Fibroblast of upper back skin (primary cell): ENCODE results near the gene GAS7.
"Not testable (repeated sequence)": the region's sequence is repeated elsewhere in the genome, so short reads cannot be mapped to it uniquely, and the experiment has no call there.

Source experiments
- DNase-seq: peaks from one replicate; pipeline ENCODE4 v3.0.0-alpha.2; 2013

Gene GAS7

GRCh38 chr17:10010752-10011151 lies 187.7 kb downstream of the GAS7 start:
- no peak for DNase-seq

DNA sequence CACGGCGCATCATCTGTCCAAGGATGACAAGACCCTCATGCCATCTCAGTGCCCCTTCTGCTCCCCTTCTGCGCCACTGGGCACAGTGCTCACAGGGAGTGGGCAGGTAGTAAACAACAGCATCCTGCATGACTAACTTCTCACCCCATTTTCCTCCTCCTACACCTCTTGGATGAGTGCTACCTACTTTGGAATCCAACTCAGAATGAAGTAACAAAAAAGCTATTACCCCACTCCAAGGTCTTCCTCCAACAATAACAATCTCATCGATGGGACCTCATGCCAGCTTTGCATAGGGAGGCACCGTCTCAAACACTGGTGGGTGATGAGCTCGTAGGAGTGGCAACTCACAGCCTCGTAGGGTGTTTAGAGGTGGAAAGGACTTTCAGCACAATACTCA lies 194.7 kb downstream of the GAS7 start:
- DNase-seq: no peak

GRCh38 chr17:10002567-10003360 lies 195.6 kb downstream of the GAS7 start:
- not testable (repeated sequence) for DNase-seq

DNA sequence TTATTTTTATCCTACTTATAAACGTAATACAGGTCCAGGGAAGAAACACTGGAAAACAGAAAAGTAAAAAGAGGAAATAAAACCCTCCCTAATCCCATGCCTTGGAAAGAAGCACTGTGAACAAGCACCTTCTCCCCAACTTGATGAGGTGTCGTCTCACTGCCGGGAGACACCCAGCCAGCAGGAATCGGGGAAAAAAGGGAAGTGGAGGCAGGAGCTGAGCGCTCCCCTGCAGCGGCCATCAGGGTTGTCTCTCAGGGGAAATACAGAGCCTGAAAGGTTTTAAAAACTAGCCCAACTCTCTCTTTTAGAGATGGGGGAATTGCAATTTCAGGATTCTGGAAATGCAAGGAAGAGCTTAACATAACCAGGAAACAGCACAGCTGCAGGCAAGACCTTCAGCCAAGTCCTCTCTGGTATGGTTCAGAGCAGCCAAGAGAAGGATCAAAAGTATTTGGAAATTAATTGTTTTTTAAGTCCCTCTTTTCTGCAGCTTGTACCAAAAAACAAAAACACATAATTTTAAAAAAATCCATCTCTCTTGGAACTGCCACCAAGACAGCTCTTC lies 197.0 kb downstream of the GAS7 start:
- DNase-seq: no peak

GRCh38 chr17:9999919-10000695 lies 198.3 kb downstream of the GAS7 start:
- DNase-seq: no peak

- no peak for DNase-seq
Observed at GRCh38 chr17:9998060-9998459, 200.3 kb downstream of the GAS7 start.

- DNase-seq: no peak
Observed at GRCh38 chr17:9994761-9995160, 203.6 kb downstream of the GAS7 start.

DNA sequence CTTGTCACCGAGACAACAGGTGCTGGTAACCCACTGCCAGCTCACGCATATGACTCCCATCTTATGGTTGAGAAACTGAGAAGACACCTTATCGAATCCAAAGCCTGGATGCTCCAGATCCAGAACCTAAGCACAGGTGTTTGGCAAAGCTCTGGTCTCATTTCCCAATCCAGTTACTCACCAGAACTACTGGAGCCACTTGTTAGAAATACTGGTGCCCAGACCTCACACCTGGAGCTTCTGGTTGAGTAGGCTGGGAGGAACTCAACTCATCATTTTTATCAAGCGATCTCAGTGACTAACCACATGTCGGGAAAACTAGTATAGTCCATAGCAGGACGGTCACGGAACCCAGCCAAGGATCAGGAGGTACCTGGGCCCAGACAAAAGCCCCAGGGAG lies 206.6 kb downstream of the GAS7 start:
- DNase-seq: no peak

DNA sequence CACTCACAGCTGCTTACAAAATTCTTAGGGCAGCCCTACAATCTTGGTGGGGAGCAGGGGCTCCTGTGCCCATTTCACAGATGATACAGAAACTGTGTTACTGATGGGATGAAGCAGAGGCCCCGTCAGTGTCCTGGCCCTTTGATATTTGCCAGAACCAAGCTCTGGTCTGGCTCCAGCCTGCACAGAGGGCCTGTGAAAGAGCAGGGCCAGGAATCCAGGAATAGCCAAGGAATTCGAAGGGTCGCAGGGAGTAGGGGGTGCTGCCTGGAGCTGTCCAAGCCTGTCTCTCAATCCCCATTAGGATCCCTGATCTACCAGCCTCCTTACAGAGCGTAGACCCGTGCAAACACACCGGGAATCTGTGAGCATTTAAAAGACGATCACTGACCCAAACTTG lies 207.1 kb downstream of the GAS7 start:
- DNase-seq: no peak

DNA sequence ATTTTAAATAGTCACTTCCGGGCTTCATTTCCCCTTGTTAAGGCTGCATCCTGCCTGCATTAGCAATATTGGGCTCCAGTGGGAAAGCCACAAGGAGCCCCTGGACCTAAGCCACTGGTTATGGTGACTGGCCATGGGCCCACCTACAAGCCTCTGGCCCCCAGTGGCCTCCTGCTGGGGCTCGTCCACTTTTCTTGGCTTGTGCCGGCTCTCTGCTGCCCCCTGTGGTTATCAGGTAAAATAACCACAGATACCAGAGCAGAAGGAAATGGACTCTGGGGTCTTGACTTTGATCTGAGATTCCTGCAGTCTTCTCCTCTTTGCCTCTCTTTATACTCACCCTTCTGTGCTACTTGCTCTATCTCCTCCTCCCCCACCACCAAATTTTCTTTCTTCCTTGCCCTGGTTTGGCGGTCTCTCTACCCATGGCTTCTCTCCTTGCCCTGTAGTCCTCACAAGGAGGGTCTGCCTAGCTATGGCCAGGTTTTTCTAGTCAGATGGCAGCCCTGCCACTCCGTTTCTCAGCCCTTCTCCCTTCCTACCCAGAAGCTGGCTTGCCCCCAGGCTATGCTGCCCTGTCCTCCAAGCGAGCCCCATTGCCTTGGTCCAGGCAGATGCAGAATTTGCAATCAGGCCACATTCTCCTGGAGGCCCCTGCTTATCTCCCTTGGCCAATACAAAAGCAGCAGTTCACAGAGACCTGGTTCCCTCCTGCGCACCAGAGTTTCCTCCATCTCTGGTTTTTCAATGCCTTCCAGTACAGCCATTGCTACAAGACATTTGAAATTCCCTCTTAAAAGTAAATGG lies 210.4 kb downstream of the GAS7 start:
- DNase-seq: peak; percentile 38

DNA sequence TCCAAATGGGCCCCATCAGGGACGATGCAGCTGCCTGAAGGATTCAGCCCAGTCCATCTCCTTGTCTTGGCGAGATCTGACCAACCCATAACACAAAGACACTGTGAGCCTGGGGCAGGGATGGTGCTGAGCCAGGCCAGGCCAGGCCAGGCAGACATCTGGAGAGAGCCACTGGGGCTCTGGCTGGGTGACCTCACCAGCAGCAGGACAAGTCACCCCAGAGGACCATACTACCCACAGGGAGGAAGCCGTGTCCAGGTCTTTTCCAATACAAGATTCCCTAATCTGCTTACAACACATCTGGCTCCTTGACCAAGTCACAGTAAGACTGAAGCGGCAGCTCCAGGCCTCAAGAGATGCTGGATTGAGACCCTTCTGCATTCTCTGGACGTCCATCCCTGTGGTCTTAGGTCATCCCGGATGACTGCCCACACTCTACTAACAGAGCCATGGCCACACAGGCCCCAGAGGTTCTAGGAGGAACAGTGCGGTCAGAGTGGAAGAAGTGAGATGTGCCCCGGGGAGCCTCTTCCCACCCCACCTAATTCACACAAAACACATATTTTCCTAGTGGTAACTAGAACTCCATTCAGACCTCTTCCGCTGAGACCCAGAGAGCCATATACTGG lies 211.5 kb downstream of the GAS7 start:
- no peak for DNase-seq

DNA sequence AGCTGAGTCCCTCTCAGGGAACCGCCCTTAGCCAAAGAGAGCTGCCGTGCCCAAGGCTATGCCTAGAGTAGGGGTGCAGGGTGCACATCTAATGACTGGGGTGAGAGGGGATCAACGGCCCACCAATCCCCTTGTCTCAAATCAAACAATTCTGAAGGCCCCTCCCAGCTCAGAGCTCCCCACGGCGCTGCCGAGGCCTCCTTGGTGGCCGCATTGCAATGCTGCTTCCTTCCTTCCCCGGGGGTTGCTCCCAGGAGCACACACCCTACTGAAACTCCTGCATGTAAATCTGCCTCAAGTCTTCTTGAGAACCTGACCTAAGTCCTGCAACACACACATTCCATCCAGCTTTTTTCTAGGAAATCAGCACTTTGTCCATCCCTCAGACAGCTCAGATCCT lies 212.8 kb downstream of the GAS7 start:
- no peak for DNase-seq

GRCh38 chr17:9984768-9985167 lies 213.6 kb downstream of the GAS7 start:
- DNase-seq: no peak

DNA sequence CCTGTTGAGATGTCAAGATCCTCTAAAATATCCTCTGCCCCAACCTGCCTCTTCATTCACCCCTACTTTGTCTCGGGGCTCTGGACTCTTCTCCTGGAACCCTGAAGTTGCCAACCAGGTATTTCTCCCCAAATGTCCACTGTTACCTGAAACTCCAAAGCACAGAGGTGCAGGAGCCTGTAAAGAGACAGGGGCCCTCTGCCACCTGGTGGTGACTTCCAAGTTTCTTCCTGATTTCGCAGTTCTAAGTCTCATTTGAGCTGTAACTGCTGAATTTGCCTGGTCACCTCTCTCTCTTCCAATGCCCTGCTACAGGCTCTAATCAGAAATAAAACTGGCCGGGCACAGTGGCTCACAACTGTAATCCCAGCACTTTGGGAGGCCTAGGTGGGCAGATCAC lies 216.2 kb downstream of the GAS7 start:
- DNase-seq: peak; percentile 6

- DNase-seq: no peak
Observed at GRCh38 chr17:9981344-9981915, 217.0 kb downstream of the GAS7 start.

- DNase-seq: no peak
Observed at GRCh38 chr17:9979463-9979995, 218.9 kb downstream of the GAS7 start.

- no peak for DNase-seq
Observed at GRCh38 chr17:9977180-9977575, 221.2 kb downstream of the GAS7 start.

- DNase-seq: no peak
Observed at GRCh38 chr17:9976283-9977179, 221.9 kb downstream of the GAS7 start.

DNA sequence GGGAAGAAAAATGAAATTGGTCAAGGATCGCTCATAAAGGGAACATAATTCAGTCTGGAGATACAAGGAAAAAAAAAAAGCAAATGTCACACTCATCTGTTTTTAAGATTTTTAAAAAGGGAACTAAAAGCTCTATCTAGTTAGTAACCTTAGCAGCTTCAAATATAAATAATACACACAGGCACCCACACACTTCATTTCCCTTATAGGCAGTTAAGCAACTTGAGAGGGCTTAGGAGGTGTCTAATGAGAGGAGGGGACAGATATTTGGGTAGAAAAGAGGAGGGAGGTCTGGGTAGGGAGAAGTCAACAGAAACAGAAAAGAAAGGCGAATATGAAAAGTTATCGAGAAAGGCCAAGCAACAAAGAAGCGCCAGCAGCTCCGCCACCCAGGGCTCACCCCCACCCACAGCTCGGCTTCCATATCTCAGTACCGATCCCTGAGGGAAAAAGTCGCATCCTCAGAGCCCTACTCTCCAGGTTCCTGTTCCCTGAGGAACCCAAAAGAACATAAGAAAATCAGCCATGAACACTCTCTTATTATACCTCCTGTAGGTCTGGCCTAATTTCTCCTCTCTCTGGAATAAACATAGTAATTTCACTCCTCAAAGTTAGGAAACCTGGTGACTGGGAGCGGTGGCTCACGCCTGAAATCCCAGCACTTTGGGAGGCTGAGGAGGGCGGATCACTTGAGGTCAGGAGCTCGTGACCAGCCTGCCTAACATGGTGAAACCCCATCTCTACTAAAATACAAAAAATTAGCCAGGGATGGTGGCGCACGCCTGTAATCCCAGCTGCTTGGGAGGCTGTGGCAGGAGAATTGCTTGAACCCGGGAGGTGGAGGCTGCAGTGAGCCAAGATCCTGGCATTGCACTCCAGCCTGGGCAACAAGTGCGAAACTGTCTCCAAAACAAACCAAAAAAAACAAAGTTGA lies 223.7 kb downstream of the GAS7 start:
- DNase-seq: no peak
